SU-DHL-6 (cell line): Measurements from ENCODE around the gene LIMCH1.

ENCODE experiments used
- EZH2phosphoT487 ChIP-seq: fragments of 200-600 bp; sonication (generic), shearing (Covaris generic); conservative IDR thresholded peaks from 2 replicates; pipeline ENCODE4 v1.6.1; 2018; ENCODE audit warnings: mild to moderate bottlenecking, antibody characterized with exemption, low read length, moderate library complexity, mixed read lengths
- TF ChIP-seq, protein P1 (sequence below): fragments of 200-600 bp; sonication (generic); IDR thresholded peaks from one replicate; pipeline ENCODE4 v1.5.1; 2017; ENCODE audit warnings: antibody characterized with exemption, mild to moderate bottlenecking, low read length, moderate library complexity; ENCODE audit not compliant: insufficient read depth, poor library complexity, severe bottlenecking

DNA sequence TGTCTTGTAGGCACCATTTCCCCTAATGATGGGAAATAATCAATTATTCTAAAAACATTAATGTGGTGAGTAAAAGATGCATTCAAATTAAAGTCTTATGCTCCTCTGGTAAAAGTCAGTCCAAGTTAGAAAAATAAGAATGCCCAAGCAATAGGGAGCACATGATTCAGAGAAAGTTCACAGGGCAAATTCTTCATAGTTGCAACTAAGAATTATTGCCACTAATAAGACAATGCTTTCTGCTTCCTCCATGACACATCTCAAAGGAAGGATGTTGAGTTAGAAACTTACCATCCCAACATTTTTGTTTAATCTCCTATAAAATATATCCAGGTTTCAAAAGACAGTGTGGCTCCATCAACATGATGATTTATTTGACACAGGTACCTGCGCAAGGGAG lies 184.2 kb downstream of the LIMCH1 start:
- TF ChIP-seq, protein P1, sequence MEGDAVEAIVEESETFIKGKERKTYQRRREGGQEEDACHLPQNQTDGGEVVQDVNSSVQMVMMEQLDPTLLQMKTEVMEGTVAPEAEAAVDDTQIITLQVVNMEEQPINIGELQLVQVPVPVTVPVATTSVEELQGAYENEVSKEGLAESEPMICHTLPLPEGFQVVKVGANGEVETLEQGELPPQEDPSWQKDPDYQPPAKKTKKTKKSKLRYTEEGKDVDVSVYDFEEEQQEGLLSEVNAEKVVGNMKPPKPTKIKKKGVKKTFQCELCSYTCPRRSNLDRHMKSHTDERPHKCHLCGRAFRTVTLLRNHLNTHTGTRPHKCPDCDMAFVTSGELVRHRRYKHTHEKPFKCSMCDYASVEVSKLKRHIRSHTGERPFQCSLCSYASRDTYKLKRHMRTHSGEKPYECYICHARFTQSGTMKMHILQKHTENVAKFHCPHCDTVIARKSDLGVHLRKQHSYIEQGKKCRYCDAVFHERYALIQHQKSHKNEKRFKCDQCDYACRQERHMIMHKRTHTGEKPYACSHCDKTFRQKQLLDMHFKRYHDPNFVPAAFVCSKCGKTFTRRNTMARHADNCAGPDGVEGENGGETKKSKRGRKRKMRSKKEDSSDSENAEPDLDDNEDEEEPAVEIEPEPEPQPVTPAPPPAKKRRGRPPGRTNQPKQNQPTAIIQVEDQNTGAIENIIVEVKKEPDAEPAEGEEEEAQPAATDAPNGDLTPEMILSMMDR: no peak
- no peak for TF ChIP-seq EZH2phosphoT487
